Renal cortex interstitium (tissue), 11 donors: ENCODE results near the gene BANF1. TPM values are rescaled to one million over a fixed set of nuclear protein-coding genes. Genes with fewer than 3 reads are reported as not detected.
A peak's percentile ranks its signal among the peaks of the same experiment; 100 is the strongest.
"Not testable (repeated sequence)": the region's sequence is repeated elsewhere in the genome, so short reads cannot be mapped to it uniquely, and the experiment has no call there.

ENCODE experiments used
- DNase-seq, 11 donors: peaks; one replicate each; pipeline ENCODE4 v3.0.0-alpha.2; 2013; ENCODE audit warnings: low read depth in 9 of 11, low spot score in 4 of 11; ENCODE audit errors: extremely low read depth in 1 of 11
- polyA plus RNA-seq, 3 donors: library from polyadenylated mRNA; unstranded; fragments of 120-200 nt; gene quantifications; one replicate each; pipeline ENCODE4 v1.2.1, GENCODE V29; 2013; ENCODE audit not compliant: insufficient read length in 3 of 3

BANF1 gene
- polyA plus RNA-seq, 3 donors: 224 to 286 (median 277) TPM

DNA sequence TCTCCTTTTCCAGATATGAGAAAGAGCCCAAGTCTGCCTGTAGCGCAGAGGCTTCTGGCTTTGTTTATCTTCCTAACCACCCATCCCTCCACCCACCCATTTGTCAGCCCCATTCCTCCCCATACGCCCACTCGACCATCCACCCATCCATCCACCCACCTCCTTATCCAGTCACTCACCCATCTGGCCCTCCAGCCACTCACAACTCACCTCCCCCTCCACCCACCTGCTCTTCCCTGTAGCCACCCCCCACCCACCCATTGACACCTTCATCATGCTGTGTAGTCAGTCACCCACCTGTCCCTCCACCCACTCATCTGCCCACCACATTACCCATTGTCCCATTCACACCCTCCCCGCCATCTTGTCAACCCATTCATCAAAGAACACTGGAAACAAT, 15.0 kb downstream of the BANF1 start:
- DNase-seq: no peak

GRCh38 chr11:66020212-66020611, 17.9 kb downstream of the BANF1 start:
- DNase-seq: no peak

GRCh38 chr11:66020618-66021357, 18.5 kb downstream of the BANF1 start:
- no peak for DNase-seq

GRCh38 chr11:66022401-66023185, 20.3 kb downstream of the BANF1 start:
- peak in 4 of 11 donors; percentile 37 to 58 (median 50) for DNase-seq

DNA sequence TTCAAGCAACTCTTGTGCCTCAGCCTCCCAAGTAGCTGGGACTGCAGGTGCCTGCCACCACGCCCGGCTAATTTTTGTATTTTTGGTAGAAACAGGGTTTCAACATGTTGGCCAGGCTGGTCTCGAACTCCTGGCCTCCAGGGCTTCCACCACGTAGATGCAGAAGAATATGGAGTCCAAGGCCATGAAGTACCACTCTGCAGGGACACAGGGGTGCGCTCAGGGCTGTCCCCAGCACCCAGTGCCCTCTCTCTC, 20.8 kb downstream of the BANF1 start:
- DNase-seq: not testable (repeated sequence)

GRCh38 chr11:66026017-66026529, 23.8 kb downstream of the BANF1 start, which contains the start of gene CATSPER1:
TSS of gene CATSPER1 (minus strand) at chr11:66026479. CDS start at chr11:66026379, 100 bp downstream.
- DNase-seq: no peak

- no peak for DNase-seq
These were observed 30.8 kb downstream of the BANF1 start for GRCh38 chr11:66032957-66033735.

DNA sequence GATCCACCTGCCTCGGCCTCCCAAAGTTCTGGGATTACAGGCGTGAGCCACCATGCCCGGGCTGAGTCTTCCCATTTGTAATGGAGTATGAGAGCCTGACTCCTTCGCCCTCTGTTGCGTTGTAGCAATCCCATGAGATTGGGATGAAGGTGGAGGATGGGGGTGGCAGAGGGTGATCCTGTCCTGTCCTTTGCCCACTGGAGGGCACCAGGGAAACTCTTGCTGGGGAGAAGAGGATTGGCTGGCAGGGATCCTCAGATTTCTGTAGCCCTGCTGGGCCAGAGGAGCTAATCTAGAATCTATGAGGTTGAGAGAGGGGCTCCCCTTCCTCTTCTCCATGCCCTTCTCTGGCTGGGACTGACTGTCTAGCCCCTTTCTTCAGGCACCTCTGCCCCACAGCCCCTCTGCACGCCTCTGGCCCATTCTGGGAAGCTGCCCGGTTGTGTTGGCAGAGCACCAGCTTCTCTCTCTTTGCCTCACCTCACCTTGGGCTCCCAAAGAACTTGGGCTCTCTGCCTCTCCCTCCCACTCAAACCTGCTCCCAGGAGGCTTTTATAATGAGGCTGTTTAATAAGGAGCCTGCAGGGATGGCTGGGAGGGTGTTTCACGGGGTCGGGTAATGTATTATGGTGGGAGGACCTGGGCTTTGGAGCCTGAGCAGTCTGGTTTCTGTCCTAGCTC, 33.5 kb downstream of the BANF1 start:
- no peak for DNase-seq

DNA sequence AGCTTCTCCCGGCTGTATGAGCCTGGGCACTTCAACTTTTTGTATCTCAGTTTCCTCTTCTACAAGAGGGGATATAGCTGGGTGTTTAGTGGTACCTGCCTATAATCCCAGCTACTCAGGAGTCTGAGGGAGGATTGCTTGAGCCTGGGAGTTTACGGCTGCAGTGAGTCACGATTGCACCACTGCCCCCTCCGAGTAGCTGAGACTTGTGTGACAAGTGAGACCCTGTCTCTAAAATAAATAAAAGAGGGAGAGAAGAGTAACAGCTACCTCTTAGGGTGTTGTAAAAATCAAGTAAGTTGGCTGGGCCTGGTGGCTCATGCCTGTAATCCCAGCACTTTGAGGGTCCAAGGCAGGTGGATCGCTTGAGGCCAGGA, 34.0 kb downstream of the BANF1 start:
- no peak for DNase-seq

GRCh38 chr11:66037327-66037726, 35.0 kb downstream of the BANF1 start:
- no peak for DNase-seq

- no peak for DNase-seq
These were observed 37.5 kb downstream of the BANF1 start for GRCh38 chr11:66039765-66040164.

DNA sequence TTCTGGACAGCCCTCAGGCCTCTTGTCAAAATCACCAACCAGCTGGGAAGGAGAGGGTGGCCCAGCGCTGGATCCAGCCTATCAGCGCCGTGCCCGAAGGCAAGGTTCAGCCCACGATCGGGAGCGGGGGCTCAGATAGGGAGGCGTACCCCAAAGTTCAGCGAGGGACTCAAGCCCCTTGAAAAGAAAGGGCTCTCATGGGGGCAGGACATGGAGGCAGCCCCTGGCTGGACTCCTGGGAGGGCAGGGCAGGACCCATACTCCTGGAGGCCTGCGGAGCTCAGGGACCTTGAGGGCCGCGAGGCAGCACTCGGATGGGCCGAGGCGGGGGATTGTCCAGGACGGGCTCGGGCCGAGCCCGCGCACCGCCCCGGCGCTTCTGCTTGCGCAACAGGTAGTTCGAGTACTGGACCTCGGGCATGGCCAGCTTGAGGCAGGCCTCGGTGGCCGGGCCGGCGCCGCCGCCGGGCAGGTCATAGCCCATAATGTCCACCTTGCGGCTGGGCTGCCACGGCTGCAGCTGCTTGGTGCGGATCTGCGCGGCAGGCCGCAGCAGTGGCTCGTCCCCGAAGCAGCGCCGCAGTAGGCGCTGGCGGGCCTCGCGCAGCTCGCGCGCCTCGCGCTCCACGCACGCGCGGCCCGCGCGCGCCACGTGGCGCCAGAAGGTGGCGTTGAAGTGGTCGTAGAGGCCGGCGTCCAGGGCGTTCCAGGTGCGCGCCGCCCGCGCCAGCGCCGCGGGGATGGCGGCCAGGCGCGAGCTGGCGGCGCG, 40.1 kb downstream of the BANF1 start:
- no peak for DNase-seq

GRCh38 chr11:66042996-66043906, 40.9 kb downstream of the BANF1 start:
- DNase-seq: no peak

- DNase-seq: no peak
These were observed 42.5 kb downstream of the BANF1 start for GRCh38 chr11:66044757-66045156.

DNA sequence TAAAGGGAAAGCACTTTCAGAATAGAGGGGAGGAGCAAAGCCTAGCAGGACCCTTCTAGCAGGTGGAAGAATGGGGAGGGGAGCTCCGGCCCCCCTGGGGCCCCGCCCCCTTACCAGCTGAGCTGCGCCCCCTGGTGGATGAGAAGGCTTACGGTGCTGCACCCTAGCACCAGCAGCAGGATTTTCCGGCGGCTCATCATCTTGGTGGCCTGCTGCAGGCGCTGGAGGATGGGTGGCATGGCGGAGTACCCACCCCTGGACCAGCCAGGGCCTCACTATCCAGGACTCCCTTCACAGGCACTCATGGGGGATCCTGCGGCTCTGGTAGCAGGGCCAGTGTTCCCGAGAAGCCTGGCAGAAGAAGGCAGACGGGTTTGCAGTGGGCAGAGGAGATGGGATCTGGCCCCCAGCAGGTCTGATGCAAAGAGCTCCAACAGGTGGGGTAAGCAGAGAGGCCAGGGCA, 42.9 kb downstream of the BANF1 start:
- peak in 9 of 11 donors; percentile 46 to 72 (median 64) for DNase-seq

DNA sequence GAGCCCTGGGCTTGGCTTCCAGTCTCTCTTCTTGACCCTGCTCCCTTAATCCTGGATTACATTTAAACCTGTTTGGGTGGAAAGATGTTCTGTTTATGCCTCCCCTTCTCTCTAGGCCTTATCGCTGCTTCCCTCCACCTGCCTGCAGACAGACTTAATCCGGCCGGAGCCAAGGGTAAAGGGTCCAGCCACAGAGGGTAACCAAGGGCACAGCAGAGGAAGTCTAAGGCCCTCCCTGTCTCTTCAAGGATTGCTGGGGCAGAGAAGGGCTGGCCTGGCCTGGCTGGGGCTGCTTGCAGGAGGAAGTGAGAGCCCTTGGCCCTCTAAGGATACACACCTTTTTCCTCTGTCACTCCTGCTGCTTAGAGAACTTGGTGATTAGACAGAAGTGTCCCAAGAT, 44.6 kb downstream of the BANF1 start:
- no peak for DNase-seq
